Subcutaneous abdominal adipose tissue (tissue), 5 donors: ENCODE results near the gene C16orf46.
A peak's percentile ranks its signal among the peaks of the same experiment; 100 is the strongest.

Experiments
- H3K27ac ChIP-seq: one replicate; pipeline ENCODE4 v1.7.0; 2013; ENCODE audit warnings: low read depth, mild to moderate bottlenecking, inconsistent platforms, low read length, moderate library complexity
- H3K27me3 ChIP-seq, 5 donors: one replicate each; pipeline ENCODE4 v1.7.0; 2013; ENCODE audit warnings: low read length in 5 of 5, inconsistent platforms in 1 of 5; ENCODE audit not compliant: control insufficient read depth in 5 of 5, insufficient read depth in 4 of 5
- H3K36me3 ChIP-seq, 5 donors: one replicate each; pipeline ENCODE4 v1.7.0; 2013; ENCODE audit warnings: low read length in 5 of 5; ENCODE audit not compliant: control insufficient read depth in 5 of 5, insufficient read depth in 5 of 5
- H3K4me1 ChIP-seq, 5 donors: one replicate each; pipeline ENCODE4 v1.7.0; 2013; ENCODE audit warnings: low read length in 5 of 5, mild to moderate bottlenecking in 3 of 5, moderate library complexity in 1 of 5; ENCODE audit not compliant: control insufficient read depth in 5 of 5, insufficient read depth in 5 of 5
- H3K4me3 ChIP-seq, 5 donors: one replicate each; pipeline ENCODE4 v1.7.0; 2013; ENCODE audit warnings: low read length in 5 of 5, low read depth in 1 of 5
- H3K9ac ChIP-seq, 5 donors: one replicate each; pipeline ENCODE4 v1.7.0; 2013; ENCODE audit warnings: low read length in 5 of 5, mild to moderate bottlenecking in 4 of 5, moderate library complexity in 3 of 5
- H3K9me3 ChIP-seq, 5 donors: one replicate each; pipeline ENCODE4 v1.7.0; 2013; ENCODE audit warnings: low read length in 5 of 5; ENCODE audit not compliant: control insufficient read depth in 5 of 5
- donor health status: healthy.
- donor health status: healthy.
- donor health status: healthy.
- donor health status: healthy.
- donor health status: healthy.

C16orf46 gene

DNA sequence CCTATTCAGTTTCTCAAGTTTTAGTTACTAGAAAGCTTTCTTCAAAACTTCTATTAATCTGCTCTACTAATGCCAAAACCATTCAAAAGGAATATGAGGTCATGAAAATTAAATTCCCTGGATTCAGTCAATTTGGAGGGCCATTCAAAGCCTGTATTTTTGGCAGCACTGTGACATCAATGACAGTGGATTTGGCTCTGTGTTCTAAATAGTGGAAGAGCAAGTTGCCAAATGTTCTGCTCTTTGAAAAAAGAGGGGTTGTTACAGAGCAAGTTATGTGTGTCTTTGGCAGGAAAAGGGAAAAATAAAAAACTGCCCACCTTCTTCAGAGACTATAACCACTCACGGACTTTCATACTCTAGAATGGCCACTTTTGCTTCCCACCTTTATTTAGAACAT is 3.2 kb upstream of the C16orf46 start:
- peaks cover 1 to 12% (median 10%) of the 10 kb centered on the region in 5 donors for H3K4me1 ChIP-seq
- peaks cover 0 to 19% (median 8%) of the 10 kb centered on the region in 5 donors for H3K36me3 ChIP-seq
- no peak overlapping the region for H3K9ac ChIP-seq
- H3K9me3 ChIP-seq, result no peaks in the 10 kb centered on the region
- no peak overlapping the region for H3K27ac ChIP-seq
- no peak overlapping the region for H3K4me3 ChIP-seq
- no peaks in the 10 kb centered on the region for H3K27me3 ChIP-seq

DNA sequence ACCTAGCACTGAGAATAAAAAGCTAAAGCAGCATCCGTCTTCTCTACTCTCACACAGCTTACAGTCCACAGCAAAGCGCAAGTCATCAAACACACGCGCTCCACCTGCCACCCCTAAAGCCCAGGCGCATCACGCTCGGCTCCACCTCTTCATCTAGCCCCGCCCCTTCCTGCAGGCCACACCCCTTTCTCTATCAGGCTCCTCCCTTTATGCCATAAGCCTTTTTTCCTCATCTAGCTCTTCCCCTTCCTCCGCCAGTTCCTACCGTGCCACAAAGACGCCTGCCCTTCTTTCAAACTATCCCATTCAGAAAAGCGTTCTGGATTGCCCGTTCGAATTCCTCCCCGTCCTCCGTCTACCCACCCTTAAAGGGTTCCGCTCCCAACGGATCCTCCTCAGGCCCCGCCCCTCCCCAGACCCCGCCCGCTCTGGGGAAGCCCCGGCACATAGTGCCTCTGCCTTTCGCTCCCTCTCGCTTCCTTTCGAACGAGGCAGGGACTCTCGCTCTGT is 417 bp downstream of the C16orf46 start:
- Histone ChIP-seq H3K36me3 (peaks cover 0 to 5% (median 0%) of the 10 kb centered on the region in 5 donors), H3K4me1 (peaks cover 1 to 12% (median 10%) of the 10 kb centered on the region in 5 donors), H3K9ac (peak overlapping the region; percentile 48 to 97 (median 91)), H3K27ac (peak overlapping the region; percentile 89), H3K27me3 (no peaks in the 10 kb centered on the region), H3K4me3 (peak overlapping the region; percentile 82 to 93 (median 91)), H3K9me3 (no peaks in the 10 kb centered on the region)

DNA sequence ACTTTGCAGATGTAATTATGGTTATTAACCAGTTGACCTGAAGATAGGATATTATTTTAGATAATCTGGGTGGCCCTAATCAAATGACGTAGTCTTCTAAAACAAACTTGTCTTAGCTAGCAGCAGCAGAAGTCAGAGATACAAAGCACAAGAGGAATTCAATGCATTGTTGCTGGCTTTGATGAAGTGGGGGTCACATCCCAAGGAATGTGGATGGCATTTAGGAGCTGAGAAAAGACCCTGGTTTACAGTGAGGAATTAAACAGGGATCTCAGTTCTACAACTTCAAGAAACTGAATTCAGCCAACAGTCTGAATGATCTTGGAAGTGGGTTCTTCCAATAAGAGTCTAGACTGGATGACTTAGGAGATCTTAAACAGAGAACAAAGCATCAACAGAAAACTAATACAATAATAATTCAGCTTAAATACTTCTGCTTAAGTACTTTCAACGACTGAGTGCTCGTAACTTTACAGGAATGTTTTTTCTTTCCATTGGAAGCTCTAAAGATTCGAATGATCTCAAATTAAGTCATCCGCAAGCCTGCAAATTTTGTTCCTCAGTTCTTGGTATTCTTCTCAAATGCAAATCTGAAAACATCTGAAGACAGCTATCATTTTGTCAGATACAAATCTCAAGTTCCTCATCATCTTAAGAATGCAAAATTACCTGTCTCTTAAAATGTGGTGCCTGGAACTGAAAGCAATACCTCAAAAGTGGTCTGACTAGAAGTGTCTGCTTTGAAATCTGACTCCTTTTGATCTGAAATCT is 3.3 kb downstream of the C16orf46 start:
- Histone ChIP-seq H3K9me3 (no peaks in the 10 kb centered on the region), H3K4me1 (peaks cover 1 to 12% (median 10%) of the 10 kb centered on the region in 5 donors), H3K4me3 (no peak overlapping the region), H3K27me3 (no peaks in the 10 kb centered on the region), H3K27ac (no peak overlapping the region), H3K9ac (no peak overlapping the region), H3K36me3 (no peaks in the 10 kb centered on the region)

DNA sequence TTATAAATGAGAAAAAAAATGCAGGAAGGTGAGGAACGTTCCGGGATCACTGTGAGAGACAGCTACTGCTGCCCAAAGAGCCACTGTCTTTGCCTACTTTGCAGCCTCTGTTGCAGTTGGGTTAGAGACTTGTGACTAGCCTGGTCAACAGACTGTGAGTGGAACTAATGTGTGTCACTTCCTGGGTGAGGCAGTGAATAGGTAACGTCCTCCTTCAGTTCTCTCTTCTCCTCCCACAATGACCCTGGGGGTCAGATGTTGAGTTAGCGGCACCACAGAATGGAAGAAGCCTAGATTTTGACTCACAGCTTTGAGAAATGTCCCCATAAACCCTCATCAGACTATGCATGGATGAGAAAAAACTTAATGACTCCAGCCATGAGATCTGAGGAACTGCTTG is 5.2 kb downstream of the C16orf46 start:
- Histone ChIP-seq H3K36me3 (no peaks in the 10 kb centered on the region), H3K27me3 (no peaks in the 10 kb centered on the region), H3K9me3 (no peaks in the 10 kb centered on the region), H3K27ac (no peak overlapping the region), H3K4me1 (peaks cover 0 to 6% (median 5%) of the 10 kb centered on the region in 5 donors), H3K4me3 (no peak overlapping the region), H3K9ac (no peak overlapping the region)

DNA sequence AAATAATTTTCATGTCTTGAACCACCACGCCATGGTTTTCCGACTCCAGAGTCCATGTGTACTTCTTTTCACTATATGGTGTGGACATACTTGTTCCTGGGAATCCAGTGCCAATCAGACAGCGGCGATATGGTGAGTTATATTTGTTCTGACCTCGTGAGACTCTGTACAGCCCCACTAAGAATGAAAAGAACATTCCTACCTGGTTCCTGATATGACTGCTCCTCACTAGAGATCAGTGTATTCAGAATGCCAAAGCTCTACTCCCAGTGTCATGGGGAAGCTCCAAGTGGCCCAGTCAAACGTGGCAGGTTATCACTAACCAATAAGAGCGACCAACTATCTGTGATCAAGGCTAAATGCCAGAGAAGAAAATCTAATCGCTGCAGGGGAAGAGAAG is 6.1 kb downstream of the C16orf46 start:
- Histone ChIP-seq H3K9me3 (no peaks in the 10 kb centered on the region), H3K36me3 (no peaks in the 10 kb centered on the region), H3K27me3 (no peaks in the 10 kb centered on the region), H3K4me1 (no peaks in the 10 kb centered on the region), H3K9ac (no peak overlapping the region), H3K27ac (no peak overlapping the region), H3K4me3 (no peak overlapping the region)

DNA sequence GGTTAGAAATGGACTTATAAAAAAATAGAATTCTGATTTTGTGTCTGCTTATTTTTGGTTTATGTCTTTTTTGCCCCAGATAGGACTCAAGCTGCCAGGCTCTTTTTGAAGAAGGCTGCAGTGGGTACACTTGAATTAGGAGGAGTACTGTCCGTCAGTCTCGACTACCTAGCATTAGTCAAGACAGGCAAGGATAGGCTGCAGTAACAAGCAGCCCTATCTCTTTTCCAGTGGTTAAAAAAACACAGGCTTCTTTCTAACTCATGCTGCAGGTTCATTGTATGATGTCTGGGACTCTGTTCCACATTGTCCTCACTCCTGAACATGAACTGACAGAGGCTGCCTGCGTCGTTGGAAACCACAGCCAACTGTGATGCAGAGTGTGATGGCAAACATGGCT is 8.0 kb downstream of the C16orf46 start:
- H3K27ac ChIP-seq, result no peak overlapping the region
- H3K9ac ChIP-seq, result no peak overlapping the region
- H3K27me3 ChIP-seq, result no peaks in the 10 kb centered on the region
- H3K9me3 ChIP-seq, result no peaks in the 10 kb centered on the region
- H3K4me3 ChIP-seq, result no peak overlapping the region
- H3K4me1 ChIP-seq, result no peaks in the 10 kb centered on the region
- H3K36me3 ChIP-seq, result no peaks in the 10 kb centered on the region

DNA sequence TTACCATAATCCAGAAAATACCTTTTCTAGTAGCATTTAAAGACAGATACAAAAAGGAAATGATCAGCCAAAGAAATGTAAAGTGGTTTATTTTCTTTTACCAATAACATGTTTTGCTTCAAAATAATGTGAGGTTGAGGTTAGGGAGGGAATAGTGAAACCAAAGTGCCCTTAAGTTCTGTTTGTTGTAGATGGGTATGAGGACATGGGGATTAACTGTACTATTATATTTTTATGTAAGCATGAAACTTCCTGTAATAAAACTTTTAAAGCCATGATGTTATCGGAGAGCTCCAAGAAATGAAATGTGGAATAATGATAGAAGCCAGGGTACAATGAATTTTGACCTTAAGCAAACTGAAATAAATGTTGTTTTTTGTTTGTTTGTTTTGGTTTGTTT is 9.9 kb downstream of the C16orf46 start:
- no peak overlapping the region for H3K27ac ChIP-seq
- H3K4me3 ChIP-seq, result no peak overlapping the region
- H3K9ac ChIP-seq, result no peak overlapping the region
- H3K27me3 ChIP-seq, result no peaks in the 10 kb centered on the region
- H3K4me1 ChIP-seq, result no peaks in the 10 kb centered on the region
- no peaks in the 10 kb centered on the region for H3K9me3 ChIP-seq
- no peaks in the 10 kb centered on the region for H3K36me3 ChIP-seq

DNA sequence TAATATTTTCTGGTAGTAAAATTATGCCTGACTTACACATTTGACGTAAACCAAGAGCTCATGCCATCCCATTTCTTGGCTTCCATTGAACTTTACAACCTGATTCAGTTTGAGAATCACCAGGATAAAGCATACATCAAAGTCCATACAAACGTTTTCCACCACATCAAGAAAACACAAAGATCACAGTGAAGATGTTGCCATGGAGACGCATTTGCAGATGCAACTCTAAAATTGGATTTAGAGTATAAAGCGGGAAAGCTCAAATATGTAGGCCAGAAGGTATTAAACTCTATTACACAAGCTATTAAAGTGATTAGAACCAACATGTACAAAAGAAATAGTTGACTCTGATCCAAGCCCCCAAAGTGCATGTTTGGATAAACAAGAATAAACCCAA is 10.4 kb downstream of the C16orf46 start:
- no peak overlapping the region for H3K27ac ChIP-seq
- no peak overlapping the region for H3K9ac ChIP-seq
- no peaks in the 10 kb centered on the region for H3K27me3 ChIP-seq
- no peaks in the 10 kb centered on the region for H3K9me3 ChIP-seq
- no peak overlapping the region for H3K4me3 ChIP-seq
- H3K36me3 ChIP-seq, result no peaks in the 10 kb centered on the region
- H3K4me1 ChIP-seq, result no peaks in the 10 kb centered on the region

DNA sequence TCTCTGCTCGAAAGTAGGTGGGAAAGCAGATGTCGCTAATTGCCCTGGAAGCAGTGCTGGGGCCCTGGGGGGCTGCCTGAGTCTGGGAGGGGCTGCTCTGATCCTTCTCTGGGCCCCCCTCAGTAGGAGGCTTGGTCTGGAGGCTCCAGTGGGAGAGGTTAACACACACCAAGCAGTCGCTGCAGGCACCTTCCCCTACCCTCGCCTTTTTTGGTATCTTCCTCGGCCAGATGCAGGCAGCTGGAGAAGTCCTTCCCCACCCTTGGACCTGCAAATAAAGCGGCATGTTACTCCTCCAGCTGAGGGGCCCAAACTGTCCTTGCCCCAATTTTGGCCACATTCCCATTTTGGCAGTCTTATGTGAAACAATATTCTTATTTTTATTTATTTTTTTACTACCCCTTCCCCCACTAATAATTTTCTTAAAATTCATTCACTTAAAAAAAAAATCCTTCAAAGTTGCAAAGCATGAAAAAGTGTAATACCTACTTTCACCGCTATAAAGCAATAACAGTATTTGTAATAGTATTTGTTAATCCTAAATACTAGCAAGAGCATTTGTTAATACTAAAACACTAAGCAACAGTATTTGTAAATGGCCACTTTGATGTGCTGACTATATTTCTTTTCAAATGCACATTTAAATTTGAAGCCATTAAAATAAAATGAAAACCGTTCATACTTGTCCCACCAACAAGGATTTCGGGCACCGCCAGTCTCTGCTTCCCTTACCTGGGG is 15.0 kb downstream of the C16orf46 start:
- Histone ChIP-seq H3K9me3 (no peaks in the 10 kb centered on the region), H3K36me3 (no peaks in the 10 kb centered on the region), H3K27ac (no peak overlapping the region), H3K9ac (no peak overlapping the region), H3K4me1 (no peaks in the 10 kb centered on the region), H3K27me3 (no peaks in the 10 kb centered on the region), H3K4me3 (no peak overlapping the region)

DNA sequence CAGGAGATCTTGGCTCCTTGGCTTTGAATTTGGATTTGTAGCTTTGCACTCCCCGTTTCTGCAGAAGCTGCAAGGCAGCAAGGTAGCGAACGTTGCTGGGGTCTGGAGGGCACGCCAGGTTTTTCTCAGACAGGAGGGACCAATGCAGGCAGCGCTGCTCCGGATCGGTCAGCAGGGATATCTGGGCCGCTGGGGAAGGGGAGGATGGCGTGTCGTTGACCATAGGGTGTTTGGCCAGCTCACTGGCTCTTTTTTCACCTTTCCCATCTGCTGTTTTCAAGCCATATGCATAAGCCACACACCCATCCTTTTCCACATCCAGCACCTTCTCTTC is 15.8 kb downstream of the C16orf46 start:
- Histone ChIP-seq H3K9ac (no peak overlapping the region), H3K27ac (no peak overlapping the region), H3K4me3 (no peak overlapping the region), H3K9me3 (no peaks in the 10 kb centered on the region), H3K4me1 (no peaks in the 10 kb centered on the region), H3K27me3 (no peaks in the 10 kb centered on the region), H3K36me3 (no peaks in the 10 kb centered on the region)
